ENCODE results near the gene RAP1B. TPM values are rescaled to one million over a fixed set of nuclear protein-coding genes. Genes with fewer than 3 reads are reported as not detected.

RAP1B gene
- total and polyA plus RNA-seq, 2 of the 4 experiments (the other 2 are of a cell fraction): 159 to 200 TPM

DNA sequence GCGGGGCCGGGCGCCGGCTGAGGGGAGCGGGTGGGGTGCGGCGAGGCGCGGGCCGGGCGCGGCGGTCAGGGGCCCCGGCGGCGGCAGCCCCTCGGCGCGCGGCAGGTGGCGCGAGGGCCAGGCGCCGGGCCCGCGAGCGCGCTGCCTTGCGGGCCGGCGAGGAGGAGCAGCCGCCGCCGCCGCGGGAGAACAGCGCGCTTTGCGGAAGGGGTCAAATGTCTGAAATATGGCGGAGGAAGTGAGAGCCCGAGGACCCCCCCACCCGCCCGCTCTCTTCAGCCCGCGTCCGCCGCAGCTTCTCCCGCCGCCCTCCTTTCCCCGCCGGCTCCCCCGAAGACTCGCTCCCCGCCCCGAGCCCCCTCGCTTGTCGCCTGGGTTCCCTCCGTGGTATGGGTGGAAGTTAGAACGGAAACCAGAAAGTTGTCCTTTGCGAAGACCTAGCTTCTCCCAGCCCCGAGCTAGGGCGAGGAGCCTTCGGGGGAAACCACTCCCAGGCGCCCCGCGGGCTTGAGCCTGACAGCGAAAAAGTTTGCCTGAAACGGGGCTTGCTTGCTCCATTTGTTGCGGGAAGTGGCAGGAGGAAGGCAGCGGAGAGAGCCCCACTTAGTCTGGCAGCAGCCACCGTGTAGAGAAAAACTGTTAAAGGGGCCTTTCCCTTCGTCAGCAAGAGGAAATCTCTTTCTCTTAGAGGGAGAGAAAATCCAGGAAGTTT, 551 bp downstream of the RAP1B start:
- Histone ChIP-seq H2AK9ac (replicated peaks; ENCODE audit: low read depth, low read length, poor library complexity) (peak overlapping the region; percentile 91), H4K5ac (ENCODE audit: low read depth, low read length) (peak overlapping the region; percentile 58), H3K27ac (ENCODE audit: insufficient read depth, low read length) (peak overlapping the region; percentile 100), H3K23ac (ENCODE audit: low read depth, low read length) (peak overlapping the region; percentile 75), H2BK5ac (ENCODE audit: low read depth, low read length, poor library complexity, severe bottlenecking) (peak overlapping the region; percentile 87), H2AFZ (replicated peaks; ENCODE audit: low read length, poor library complexity) (peak overlapping the region; percentile 87), H3K9me1 (ENCODE audit: insufficient read depth, low read length) (peaks cover 8% of the 10 kb centered on the region), H3K9me3 (ENCODE audit: control insufficient read depth, insufficient read depth, low read length) (no peaks in the 10 kb centered on the region), H3K14ac (replicated peaks; ENCODE audit: low read depth, low read length) (peak overlapping the region; percentile 76), H3K4ac (ENCODE audit: low read depth, low read length) (peak overlapping the region; percentile 84), H4K20me1 (ENCODE audit: insufficient read depth, low read length) (peaks cover 34% of the 10 kb centered on the region), H2BK20ac (ENCODE audit: low read depth, low read length) (no peak overlapping the region), H3K36me3 (ENCODE audit: control insufficient read depth, insufficient read depth, low read length) (peaks cover 2% of the 10 kb centered on the region; the same call in 1 of the 2 replicates), H4K8ac (ENCODE audit: low read depth in 2 of 2, low read length in 2 of 2) (peak overlapping the region; percentile 59 to 64; a peak in 3 of 4 replicates), H3K79me1 (ENCODE audit: low read depth in 1 of 2, low read length in 2 of 2) (peaks cover 0 to 14% of the 10 kb centered on the region in 2 experiments; a peak in 2 of 4 replicates), H3K4me2 (ENCODE audit: low read depth, low read length) (peak overlapping the region; percentile 92; the same call in 1 of the 2 replicates), H3K18ac (ENCODE audit: low read depth, low read length) (peak overlapping the region; percentile 97), H2BK120ac (ENCODE audit: low read depth, low read length) (peak overlapping the region; percentile 20; the same call in 1 of the 2 replicates), H3K9ac (ENCODE audit: low read depth, low read length) (peak overlapping the region; percentile 98), H3K4me1 (ENCODE audit: control insufficient read depth, insufficient read depth, low read length) (no peaks in the 10 kb centered on the region), H3K27me3 (ENCODE audit: control insufficient read depth, insufficient read depth, low read length) (no peaks in the 10 kb centered on the region), H3K56ac (ENCODE audit: extremely low read depth, insufficient read depth, low read length) (peak overlapping the region; percentile 72), H4K91ac (ENCODE audit: insufficient read depth, low read depth, low read length) (peak overlapping the region; percentile 72), H3K4me3 (ENCODE audit: insufficient read depth, low read depth, low read length) (peak overlapping the region; percentile 86), H2BK15ac (ENCODE audit: low read depth, low read length) (no peak overlapping the region), H2AK5ac (ENCODE audit: low read depth, low read length) (peak overlapping the region; percentile 85)
- 0% methylated on average over 1 of the region's 72 CpGs; no CpG with 5 or more reads in 1 of the 2 experiments for WGBS, 2 experiments (ENCODE audit: extremely low coverage in 2 of 2, insufficient read length in 1 of 2)
- TF ChIP-seq RAD21 (IDR thresholded peaks at IDR 0.05; ENCODE audit: low read length) (peak; percentile 6; the same call in 1 of the 2 replicates), MAFK (IDR thresholded peaks at IDR 0.05; ENCODE audit: low read depth, low read length) (no peak)
- no TSS peak for BruUV-seq (replicated peaks)
- DNase-seq: peak; percentile 60
- in situ Hi-C loops (cut with MboI; ENCODE audit: low sequenced_read_pairs) (no loop called here), dilution Hi-C loops (cut with HindIII; ENCODE audit: low sequenced_read_pairs, unreplicated experiment) (no loop called here), intact Hi-C loops (cut with micrococcal nuclease) (loop anchor here (1.0 to 5.0 kb wide), 3 partner anchors 76 to 389 kb away; partner anchors contain the start of gene NUP107)
- ChIA-PET CTCF (interaction anchor here (0.7 kb wide), 1 partner anchor 10 kb away, joined by 3 read pairs; no protein-coding TSS in a partner anchor), POLR2A (ENCODE audit: unreplicated experiment) (interaction anchor here (1.3 kb wide), 1 partner anchor 198 kb away, joined by 4 read pairs; no protein-coding TSS in a partner anchor)
- peak; percentile 33 for ATAC-seq (ENCODE audit: low read depth)

All from IMR-90 (cell line).